NCI-H128 (cell line): ENCODE measurements around the gene SLC26A1.
"Not testable (repeated sequence)": the region's sequence is repeated elsewhere in the genome, so short reads cannot be mapped to it uniquely, and the experiment has no call there.

ENCODE experiments used
- DNase-seq: peaks from one replicate; lab custom pipeline; 2025; ENCODE audit not compliant: unreplicated experiment; lab: John Stamatoyannopoulos, UW

The SLC26A1 gene

GRCh38 chr4:999240-999863 lies 6.1 kb upstream of the SLC26A1 start:
- not testable (repeated sequence) for DNase-seq

DNA sequence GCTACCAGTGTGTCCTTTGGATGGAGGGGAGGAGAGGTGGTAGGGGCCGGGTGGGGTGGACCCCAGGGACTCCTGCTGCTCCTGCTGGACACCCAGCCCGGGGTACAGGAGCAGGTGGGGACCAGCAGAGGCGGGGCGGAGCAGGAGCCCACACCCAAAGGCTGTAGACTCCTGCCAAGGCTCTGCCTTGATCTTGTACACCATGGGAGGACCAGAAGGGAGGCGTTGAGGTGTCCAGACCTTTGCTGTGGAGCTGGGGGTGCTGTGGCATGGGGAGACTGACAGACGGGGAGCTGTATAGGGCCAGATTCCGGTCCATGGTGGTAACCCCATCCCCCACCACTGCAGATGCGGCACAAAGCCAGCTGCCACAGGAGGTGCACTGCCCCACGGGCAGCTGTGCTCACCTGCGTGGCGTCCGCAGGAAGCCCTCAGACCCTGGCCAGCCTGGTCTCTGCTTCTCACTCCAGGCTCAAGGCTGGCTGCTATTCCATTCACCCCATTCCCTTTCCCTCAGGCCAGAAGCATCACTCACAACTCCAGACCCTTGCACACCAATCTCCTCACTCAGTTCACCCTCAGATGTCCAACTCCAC lies 5.0 kb upstream of the SLC26A1 start:
- DNase-seq: no peak

GRCh38 chr4:997375-998071 lies 4.3 kb upstream of the SLC26A1 start:
- no peak for DNase-seq

GRCh38 chr4:996997-997374 lies 3.8 kb upstream of the SLC26A1 start:
- no peak for DNase-seq

- DNase-seq: no peak
Observed at GRCh38 chr4:996030-996996, 3.1 kb upstream of the SLC26A1 start.

- DNase-seq: no peak
Observed at GRCh38 chr4:995311-996026, 2.3 kb upstream of the SLC26A1 start.

DNA sequence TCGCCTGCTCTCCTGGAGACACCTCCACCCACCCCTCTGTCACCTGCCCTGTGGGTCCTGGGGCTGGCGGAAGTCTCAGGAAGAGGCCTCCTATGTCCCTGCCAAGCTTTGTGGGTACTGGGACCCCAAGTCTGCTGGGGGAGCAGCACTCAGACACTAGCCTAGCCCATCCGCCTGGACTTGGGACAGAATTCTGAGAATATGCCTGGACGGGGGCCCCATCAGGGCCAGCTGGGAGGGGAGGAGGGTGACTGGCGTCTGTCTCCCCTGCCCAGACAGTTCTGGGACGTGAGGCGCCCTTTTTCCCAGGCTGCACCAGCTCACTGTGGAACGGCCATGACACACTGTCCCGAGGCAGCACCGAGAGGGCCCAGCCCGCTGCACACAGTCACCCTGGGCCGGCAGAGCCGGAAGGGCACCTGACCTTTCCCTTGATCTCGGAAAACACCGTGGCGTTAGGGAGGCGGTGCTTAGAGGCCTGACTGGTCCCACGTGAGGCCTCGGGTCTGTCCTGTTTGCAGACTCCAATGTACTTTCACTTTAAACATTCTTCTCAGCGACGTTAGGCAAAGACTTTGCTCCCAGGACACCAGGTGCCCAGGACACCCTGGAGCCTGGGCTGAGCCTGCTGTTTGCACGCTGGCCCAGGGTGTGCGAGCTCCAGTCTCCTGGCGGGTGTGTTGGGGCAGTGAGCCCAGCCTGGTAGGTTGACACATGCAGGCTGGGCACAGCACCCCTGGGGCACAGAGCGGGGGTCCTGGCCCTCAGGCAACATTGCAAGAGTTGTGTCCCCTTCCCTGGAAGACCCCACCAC lies 700 bp downstream of the SLC26A1 start:
- DNase-seq: no peak

- no peak for DNase-seq
Observed at GRCh38 chr4:991451-992296, 1.5 kb downstream of the SLC26A1 start.

DNA sequence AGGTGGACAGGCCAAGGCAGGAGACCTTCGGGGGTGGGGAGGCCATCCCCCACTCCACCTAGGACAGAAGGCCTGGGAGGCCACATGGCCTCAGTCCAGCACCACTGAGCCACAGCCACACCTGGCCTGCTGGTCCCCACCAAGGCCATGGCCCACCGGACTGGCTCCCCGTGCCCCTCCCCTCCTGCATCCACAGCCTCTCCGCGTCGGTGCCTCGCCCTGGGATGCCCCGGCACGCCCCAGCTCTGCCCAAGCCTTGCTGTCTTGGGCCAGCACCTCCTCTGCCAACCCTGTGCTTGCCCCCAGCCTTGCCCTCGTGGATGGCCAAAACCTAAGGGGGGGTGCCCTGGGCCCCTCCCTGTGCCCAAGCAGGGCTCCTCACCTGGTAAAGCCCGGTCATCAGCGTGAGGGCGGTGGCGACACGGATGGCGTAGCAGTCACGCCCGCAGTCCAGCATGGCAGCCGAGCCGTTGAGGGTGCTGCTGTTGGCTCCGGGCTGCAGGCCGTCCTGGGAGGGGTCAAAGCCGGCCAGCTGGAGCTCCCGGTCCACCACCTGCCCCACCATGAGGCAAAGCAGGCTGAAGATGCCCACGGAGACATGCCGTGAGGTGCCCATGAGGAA lies 2.3 kb downstream of the SLC26A1 start:
- DNase-seq: no peak

GRCh38 chr4:989722-990471 lies 3.3 kb downstream of the SLC26A1 start:
- DNase-seq: no peak

DNA sequence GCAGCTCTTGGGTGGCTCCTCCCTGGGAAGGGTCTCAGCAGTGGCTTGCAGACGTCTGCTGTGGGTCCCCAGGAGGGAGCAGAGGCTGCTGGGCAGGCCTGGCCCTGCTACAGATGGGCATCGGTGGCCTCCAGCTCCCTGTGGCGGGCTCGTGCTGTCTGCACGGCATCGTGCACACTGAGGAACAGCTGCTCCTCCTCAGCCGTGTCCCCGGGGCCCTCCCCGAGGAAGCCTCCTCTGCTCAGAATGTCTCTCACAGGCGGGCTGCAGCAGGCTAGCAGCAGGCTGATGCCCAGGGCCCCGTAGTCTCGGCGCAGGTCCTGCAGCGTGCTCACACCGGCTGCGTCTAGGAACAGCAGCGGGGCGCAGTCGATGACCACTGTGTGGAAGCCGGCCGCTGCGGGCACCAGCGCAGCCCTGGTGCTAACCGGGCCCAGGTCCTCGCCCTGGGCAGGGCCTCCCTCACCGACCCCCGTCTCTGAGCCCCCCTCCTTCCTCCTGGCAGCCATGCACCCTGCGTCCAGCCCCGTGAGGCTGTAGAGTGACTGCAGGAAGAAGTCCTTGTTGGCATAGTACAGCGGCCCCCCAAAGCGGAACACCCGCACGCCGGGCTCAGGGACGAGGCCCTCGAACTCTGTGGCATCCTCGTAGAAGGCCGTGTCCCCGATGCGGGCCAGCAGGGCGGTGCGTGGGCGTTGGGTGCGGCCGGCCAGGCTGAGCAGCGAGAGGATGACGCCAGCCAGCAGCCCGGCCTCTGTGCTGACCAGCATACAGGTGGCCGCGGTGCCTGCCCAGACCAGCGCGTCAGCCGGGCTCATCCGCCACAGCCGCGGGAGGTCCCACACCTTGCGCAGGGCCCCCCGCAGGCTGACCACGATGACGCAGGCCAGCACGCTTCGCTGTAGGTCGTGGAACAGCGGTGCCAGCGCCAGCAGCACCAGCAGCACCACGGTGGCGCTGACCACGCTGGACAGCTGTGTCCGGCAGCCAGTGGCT lies 4.2 kb downstream of the SLC26A1 start:
- DNase-seq: no peak

GRCh38 chr4:987624-988513 lies 5.3 kb downstream of the SLC26A1 start:
- no peak for DNase-seq

DNA sequence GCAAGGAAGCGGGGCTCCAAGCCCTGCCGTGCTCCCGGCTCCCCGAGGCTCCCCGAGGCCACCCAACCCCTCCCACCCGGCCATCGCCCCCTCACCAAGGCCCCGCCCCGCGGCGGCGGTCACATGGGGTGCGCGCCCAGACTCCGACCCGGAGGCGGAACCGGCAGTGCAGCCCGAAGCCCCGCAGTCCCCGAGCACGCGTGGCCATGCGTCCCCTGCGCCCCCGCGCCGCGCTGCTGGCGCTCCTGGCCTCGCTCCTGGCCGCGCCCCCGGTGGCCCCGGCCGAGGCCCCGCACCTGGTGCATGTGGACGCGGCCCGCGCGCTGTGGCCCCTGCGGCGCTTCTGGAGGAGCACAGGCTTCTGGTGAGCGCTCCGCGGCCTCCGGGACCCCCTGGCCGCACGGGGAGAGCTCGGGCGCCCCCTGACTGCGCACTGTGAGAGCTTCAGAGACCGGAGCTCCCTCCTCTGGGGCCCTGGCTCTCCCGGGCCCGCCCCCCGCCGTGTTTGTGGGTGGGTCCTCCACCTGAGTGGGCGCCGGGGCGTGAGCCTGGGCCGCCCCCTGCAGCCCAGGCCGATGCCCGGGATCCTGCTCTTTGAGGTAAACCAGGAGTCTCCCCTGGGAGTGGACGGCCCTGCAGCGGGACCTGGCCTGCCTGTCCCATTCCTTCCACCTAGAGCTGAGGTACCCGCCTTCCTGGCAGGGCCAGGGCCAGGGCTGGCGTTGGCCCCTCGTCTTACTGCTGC lies 6.2 kb downstream of the SLC26A1 start, which contains the start of gene IDUA:
Gene IDUA, plus strand, starts transcription at position 166 of the 745 bp plus-strand sequence. Its CDS starts 41 bp downstream, at position 207.
- DNase-seq: peak; percentile 13

DNA sequence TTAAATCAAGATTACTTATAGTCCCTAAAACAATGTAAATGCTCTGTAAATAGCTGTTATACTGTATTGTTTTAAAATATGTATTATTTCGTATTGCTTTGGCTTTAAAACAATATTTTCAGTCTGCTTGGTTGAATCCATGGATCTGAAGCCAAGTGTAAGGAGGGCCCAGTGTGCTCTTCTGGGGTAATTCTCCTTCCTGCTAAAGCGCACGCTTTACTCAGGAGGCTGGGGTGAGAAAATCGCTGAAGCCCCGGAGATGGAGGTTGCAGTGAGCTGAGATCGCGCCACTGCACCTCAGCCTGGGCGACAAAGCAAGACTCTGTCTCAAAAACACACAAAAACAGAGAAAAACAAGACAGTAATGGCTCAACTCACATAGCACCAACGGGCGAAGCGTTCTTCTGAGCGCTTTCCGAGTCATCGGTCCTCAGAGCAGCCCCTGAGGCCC lies 6.8 kb downstream of the SLC26A1 start:
- DNase-seq: no peak
